ENCODE results near the gene GNG12. TPM values are rescaled to one million over a fixed set of nuclear protein-coding genes. Genes with fewer than 3 reads are reported as not detected.
"Not testable (repeated sequence)": the region's sequence is repeated elsewhere in the genome, so short reads cannot be mapped to it uniquely, and the experiment has no call there.

The GNG12 gene
- polyA plus RNA-seq, 4 donors = 98.5 to 138 (median 128) TPM

DNA sequence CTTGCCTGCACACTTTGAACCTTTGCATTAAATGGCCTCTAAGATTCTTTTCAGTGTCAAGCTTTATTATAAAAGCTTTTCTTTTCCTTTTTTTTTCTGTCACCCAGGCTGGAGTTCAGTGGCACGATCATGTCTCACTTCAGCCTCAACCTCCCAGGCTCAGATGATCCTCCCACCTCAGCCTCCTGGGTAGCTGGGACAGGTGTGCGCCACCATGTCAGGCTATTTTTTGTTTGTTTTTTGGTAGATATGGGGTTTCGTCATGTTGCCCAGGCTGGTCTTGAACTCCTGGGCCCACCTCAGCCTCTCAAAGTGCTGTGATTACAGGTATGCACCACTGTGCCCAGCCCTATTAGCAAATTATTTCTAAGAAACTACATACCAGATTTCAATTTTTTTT lies 95.4 kb downstream of the GNG12 start:
- no peak for DNase-seq (ENCODE audit: low read depth in 4 of 4, low spot score in 3 of 4)

DNA sequence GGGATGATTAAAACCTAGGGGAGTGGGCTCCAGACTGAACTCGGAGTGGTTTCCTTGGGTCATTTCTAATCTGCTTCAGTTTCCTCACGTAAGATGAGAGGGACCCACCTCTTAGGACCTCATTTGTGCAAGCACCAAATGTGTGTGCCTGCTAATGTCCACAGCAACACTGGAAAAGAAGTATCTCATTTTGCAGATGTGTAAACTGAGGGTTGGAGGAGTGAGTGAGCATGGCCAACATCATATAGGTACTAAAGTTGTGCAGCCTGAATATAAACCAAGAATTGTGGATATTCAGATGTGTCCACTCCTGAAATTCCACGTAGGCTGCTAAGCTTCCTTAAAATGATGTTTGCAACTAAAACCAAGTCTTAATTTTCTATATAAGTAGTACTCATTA lies 96.5 kb downstream of the GNG12 start:
- DNase-seq (ENCODE audit: low read depth in 4 of 4, low spot score in 3 of 4) = no peak

DNA sequence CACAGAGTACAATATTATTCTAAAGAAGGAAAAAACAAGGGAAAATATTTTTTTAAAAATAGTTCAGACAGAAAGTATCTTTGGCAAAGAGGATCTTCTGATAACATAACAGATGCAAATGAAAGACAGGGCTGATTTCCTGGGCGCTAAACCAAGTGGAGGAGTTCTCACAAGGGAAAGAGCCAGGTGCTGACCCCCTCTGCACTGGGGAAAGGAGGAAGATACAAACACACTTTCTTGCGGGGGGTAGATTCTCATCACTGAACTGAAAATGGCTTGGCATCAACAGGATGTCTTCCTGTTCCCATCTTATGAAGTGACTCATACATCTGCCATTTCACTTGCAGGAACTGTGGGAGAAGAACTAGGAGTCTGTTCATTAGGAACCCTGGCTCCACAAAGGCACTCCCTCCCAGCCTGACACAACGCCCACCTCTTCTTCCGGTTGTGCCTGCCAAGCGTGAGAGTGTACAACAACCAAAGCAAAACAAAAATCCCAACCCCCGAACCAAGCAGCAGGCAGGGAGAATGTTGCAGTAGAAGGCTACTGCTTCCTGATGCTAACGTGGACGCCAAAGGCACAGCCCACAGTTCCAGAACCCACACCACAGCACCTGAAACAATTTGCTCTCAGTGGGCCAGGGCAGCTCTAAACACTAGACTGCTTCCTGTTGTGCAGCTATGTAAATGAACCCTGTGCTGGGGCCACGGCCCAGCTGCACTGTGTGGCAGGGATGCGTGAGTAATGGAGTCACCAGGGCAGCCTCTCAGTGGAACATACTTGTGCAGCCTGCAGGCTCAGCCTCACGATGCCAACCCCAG lies 97.2 kb downstream of the GNG12 start:
- DNase-seq (ENCODE audit: low read depth in 4 of 4, low spot score in 3 of 4) = no peak

DNA sequence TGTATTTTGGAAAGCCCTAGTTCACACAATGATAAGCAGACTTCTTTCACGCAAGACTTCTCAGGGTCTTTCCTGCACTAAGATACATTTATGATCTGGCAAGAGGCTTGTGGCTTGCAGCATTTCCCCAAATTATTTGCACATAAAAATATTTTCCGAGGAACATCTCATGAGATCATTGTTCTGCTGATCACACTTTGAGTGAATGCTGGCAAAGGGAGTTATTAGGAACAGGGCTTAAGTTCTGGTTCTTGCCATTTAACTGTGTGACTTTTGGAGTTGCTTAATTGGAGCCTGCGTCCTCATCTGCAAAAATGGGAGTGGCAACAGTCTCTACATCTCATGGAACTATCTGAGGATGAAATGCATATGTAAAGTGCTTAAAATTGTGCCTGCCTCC lies 98.1 kb downstream of the GNG12 start:
- DNase-seq (ENCODE audit: low read depth in 4 of 4, low spot score in 3 of 4) = no peak

DNA sequence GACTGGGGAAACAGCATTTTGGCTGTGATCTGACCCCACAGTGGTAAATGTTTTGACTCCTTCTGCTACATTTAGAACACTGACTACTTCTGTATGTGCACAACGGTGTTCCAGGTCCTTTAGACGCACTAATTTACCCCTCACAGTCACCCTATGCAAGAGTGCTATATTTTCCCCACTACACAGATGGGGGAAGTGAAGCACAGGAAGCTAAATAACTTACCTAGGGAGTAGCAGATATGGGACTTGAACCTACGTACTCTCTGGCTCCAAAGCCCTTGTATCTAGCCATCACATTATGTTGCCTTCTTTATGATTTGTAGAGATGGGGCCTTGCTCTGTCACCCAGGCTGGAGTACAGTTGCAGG lies 99.0 kb downstream of the GNG12 start:
- no peak for DNase-seq (ENCODE audit: low read depth in 4 of 4, low spot score in 3 of 4)

DNA sequence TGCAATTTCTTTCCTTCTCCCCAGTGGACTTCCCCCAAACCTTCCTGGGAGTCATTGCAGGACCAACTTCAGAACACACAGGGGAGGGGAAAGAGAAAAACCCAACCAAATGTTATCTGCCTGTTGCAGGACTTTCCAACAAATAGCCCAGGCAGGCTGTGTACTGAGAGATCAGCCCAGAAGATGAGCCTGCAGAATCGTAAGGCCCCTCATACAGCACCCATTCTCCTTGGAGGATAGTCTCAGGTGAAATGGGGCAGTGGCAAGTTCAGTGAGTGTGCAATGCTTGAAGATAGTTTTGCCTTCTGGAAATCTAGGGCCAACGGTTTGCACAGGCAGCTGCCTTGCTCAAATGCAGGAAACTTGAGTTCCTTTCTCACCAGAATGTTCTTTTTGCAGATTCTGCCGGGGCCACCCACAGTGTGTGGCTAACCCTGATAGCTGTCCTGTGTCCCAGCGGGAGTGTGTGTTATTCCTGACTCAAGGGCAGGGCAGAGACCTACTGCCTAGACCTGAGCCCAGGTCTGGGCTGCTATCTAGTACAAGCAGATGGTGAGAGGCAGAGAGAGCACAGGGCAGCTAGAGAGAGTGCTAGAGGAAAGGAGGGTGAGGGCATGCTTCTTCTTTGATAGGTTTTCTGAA lies 99.5 kb downstream of the GNG12 start:
- no peak for DNase-seq (ENCODE audit: low read depth in 4 of 4, low spot score in 3 of 4)

DNA sequence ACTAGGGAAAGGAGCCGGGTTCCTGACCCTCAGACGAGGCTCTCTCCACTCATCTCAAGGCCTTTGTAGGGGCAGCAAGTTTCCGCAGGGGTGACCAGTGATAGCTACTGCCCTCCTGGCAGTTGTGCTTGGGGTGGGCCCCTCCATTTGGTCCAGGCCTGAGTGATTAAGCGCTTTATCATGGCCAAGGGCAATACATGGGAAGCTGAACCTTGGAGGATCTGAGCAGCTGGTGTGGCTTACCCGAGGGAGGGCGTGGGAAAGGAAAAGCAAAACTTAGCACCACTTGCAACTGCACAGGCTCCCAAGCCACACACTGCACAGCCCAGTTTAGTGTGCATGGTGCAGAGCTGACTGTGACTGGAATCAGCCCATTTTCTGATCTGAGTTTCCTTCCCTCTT lies 100.5 kb downstream of the GNG12 start:
- DNase-seq (ENCODE audit: low read depth in 4 of 4, low spot score in 3 of 4) = no peak

DNA sequence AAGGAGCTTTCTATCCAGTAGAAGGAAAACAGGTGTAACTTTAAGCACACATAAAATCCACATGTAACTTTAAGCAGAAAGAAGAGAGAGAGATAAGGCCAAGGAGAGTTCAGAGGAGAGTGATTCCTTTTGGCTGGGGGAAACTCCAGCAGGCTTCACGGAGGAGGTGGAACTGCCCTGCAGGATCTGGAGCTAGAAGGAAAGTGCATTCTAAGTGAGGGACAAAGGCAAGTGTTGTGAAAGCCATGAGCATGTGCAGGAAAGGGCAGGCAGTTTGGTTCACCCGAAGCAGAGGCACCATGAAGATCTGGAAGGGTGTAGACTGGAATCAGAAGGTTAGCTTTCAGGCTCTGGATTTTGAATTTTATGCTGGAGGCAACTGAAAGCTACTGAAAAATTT lies 101.9 kb downstream of the GNG12 start:
- no peak for DNase-seq (ENCODE audit: low read depth in 4 of 4, low spot score in 3 of 4)

DNA sequence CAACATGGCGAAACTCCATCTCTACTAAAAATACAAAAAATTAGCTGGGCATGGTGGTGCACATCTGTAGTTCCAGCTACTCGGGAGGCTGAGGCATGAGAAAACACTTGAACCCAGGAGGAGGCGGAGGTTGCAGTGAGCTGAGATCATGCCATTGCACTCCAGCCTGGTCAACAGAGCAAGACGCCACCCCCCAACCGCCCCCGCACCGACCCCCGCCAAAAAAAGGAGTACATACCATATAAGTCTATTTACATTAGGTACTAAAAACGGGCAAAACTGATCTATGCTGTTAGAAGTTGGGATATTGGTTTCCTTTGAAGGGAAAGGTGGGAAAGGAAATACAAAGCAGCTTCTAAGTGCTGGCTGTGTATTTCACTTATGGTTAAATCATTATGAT lies 103.0 kb downstream of the GNG12 start:
- DNase-seq (ENCODE audit: low read depth in 4 of 4, low spot score in 3 of 4) = not testable (repeated sequence)

DNA sequence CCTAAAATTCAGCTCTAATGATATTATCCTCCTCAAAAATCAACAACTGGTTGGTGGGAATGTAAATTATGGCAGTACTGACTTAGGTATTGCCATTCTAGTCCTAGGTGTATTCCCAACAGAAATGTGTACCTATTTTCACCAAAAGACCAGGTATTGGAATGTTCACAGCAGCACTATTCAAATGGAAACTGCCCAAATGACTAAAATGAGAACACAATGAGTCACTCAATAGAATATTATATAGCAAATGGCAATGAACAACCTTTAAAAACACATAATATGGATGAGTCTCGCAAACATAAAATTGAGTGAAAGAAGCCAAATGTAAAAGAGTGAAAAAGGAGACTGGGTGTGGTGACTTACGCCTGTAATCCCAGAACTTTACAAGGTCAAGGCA lies 103.4 kb downstream of the GNG12 start:
- no peak for DNase-seq (ENCODE audit: low read depth in 4 of 4, low spot score in 3 of 4)

DNA sequence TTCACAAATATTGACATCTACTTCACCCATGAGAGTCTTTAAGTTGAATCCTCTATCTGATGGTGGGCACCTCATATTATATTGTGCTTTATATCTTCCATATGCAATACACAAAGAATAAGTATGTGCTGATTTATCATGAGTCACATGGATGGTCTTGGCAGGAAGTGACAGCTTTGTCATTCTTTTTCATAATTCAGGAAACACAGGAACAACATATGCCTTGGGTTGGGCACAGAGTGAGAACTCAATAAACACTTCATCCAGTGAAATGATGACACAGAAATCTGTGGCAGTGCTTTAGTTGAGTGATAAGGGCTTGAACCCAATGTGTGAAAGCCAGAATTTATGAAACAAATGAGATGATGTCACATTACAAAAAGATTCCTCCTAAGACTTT lies 107.0 kb downstream of the GNG12 start:
- DNase-seq (ENCODE audit: low read depth in 4 of 4, low spot score in 3 of 4) = no peak

DNA sequence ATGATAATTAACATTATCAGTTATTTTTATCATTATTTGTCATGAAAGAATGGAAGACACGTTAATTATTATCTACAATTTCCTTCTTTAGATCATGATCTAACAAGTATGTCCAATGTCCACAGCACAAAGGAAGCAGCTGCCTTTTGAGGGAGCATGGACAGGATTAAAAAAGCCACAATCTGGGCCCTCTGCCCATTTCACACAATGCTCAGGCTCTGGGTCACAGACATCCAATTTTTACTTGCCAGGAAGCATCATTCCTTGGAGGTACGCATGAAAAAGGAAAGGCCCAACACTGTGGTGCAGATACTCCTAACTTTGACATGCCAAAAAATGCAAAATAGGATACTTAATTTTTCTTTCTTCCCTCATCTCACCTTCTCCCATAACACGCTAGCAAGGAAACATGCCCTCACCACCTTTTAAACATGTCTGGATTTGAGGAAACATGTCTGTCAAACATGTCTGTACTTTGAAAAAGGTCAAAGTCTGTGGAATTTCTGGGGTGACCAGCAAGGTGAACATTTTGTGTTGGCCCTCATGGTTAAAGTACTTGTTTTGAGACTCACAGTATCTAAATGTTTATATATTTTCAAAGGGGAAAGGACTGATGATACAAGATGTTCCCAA lies 108.2 kb downstream of the GNG12 start:
- no peak for DNase-seq (ENCODE audit: low read depth in 4 of 4, low spot score in 3 of 4)

DNA sequence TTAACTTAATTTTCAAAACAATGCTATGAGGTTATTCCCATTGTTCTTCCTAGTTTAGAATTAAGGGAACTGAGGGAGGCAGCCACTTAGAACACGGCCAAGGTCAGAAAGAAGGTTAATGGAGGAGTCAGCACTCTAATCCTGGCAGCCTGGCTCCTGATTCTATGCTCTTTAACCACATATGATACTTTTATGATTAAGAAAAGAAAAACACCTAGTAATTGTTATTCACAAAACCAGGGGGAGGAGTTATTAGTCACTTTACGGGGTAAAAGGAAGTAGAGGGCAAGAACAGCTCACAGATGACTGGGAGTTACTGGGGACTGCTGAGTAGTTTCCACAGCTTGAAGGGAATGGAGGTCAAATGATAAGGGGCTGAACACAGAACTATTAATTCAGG lies 109.6 kb downstream of the GNG12 start:
- DNase-seq (ENCODE audit: low read depth in 4 of 4, low spot score in 3 of 4) = no peak

DNA sequence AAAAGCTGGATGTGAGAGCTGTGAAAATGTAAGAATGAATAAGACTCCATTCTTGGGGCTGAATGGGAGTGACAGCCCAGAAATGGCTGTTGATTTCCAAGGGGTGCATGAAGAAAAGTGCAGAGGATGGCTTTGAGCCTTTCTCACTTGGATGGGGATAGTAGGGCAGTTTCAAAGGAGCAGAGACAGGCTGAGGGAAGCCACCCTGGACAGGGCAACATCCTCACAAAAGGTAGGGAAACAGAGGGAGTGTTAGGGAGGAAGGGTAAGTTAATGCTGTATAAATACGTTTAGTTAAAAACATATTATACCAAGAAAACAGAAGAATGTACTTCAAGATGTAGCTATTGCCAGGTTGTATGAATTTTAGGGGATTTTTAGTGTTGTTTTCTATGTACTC lies 110.1 kb downstream of the GNG12 start:
- no peak for DNase-seq (ENCODE audit: low read depth in 4 of 4, low spot score in 3 of 4)

DNA sequence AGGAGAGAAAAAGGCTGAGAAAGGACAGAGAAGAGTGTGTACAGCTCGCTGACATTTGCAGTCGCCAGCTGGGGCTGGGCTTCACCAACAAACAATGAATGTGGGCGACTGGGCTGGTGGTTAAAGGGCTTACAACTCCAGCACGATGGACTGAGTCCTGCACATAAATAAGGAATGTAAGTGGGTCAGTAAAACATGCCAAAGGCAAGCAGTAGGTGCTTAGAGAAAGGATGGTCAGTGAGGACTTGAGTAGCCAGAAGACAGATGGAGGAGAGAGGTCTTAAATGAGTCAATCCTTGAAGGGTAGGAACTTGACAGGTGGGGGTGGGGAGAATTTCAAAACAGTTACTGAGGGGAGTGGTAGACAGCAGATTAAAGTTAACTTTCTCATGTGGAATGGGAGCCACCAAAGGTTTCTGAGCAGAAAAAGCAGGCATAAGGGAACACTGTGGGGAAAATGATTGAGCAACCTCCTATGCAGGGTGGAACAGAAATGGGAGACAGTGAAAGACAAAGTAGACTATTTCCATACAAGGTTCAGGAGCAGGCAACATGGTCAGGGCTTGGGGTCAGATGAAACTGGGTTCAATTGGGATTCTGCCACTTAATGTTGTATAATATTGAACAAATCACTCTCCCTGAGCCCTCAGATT lies 110.8 kb downstream of the GNG12 start:
- DNase-seq (ENCODE audit: low read depth in 4 of 4, low spot score in 3 of 4) = no peak

DNA sequence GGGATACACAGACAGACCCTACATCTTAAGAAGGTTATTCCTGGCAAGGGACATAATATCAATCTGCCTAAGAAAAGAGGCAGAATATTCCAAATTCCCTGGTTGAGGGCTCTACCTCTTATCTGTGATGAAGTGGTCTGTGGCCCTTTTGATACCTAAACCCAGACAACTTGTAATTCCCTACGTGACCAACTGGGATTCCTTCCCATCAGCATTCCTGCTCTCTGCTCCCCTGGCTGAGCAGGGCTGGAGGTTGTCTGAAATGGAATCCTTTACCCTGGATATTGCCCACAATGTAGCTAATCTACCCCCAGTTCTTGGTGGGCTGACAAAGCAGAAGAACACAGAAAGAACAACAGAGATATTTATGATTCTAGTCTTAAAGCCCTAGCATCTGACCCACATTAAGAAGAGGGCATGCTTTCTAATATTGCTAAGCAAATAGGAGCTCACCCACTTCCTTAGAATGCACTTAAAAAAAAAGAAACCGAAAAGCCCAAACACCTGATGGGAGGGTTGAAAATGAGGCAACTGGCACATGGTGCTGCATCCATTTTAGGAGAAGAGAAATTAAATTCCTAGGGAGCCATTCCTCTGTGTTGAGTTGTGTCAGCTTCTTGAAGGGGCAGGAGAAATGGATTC lies 111.5 kb downstream of the GNG12 start:
- no peak for DNase-seq (ENCODE audit: low read depth in 4 of 4, low spot score in 3 of 4)

DNA sequence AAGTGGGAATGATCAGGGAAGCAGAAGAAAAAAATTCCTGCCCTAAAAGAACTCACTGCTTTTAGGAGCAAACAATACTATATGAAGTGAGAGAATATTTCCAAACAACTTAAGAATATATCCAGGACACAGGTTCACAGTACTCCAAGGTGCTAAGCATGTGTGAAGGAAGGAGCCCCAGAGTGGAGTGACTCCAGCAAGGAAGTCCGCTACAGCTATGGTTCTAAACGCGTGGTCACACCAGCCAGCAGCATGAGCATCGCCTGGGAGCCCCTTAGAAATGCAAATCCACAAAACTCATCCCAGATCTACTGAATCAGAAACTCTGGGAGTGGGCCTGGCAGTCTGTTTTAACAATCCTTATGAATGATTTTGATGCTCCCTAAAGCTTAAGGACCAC lies 112.2 kb downstream of the GNG12 start:
- no peak for DNase-seq (ENCODE audit: low read depth in 4 of 4, low spot score in 3 of 4)

DNA sequence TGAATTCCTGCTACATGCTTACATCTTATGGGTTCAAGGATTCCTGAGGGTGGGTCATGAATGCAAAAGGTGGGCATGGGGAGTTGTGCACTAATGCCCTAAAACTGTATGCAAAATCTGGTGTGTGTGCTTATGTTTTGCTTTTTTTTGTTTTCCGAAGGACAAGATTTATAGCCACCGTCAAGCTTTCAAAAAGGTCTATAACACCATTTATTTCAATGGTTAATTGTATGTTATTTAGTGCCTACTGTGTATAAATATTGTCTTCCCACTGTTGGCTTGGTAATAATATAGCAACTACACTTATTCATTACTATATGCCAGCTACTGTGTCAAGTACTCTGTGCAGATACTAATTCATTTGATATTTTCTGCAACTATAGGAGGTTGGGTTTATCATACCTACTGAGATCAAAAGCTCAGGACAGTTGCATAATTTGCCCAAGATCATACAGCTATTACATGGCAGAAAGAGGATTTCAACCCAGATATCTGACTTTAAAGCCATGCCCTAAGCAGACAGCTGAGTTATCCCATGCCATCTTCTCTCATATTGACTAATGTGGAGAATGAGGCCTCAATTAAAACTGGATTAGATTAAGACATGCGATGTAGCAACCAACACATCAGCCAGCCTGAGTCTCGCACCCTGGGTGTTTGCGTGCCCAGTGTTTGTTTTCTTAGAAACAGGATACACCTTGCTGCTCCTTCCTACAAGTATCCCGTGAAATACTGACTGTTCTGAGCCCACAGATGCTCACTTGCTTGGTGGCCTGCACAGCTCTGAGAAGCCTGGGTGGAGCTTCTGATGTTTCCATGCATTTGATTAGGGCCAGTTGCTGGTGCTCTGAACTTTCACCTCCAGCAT lies 113.7 kb downstream of the GNG12 start:
- DNase-seq (ENCODE audit: low read depth in 4 of 4, low spot score in 3 of 4) = no peak

DNA sequence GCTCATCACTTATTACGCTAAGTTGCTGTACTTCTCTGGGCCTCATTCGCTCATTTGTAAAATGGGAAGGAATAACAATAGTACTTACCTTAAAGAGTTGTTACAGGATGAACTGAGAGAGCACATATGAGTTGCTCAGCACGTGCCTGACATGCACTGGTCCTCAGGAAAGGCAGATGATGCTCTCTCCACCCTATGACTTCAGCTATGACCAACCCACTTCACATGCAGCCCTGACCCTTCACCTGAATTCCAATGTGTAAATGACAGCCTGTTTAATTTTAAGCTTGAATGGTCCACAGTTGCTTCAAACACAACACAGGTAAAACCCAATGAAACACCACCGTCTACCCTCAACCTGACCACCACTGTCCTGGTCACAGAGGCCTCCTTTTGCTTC lies 115.4 kb downstream of the GNG12 start:
- no peak for DNase-seq (ENCODE audit: low read depth in 4 of 4, low spot score in 3 of 4)

DNA sequence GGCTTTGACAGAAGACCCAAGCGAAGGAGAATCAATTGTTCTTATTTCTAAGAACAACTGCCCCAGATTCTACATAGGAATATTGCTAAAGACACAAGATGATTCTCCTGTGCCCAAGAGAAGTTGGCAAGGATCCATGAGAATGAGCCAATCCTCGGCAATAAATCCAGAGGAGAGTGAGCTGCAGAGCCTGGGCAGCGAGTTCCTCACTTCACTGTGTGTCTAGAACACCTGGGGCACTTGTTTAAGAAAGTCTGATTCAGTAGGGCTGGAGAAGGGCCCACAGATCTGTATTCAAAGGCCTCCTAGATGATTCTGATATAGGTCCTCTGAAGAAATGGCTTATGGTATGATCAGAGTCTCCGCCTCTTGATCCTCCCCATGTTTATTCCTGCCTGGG lies 116.5 kb downstream of the GNG12 start:
- no peak for DNase-seq (ENCODE audit: low read depth in 4 of 4, low spot score in 3 of 4)
